Measurements from ENCODE around the gene PSPH.

PSPH gene

GRCh38 chr7:55975988-55976633 lies 75.1 kb downstream of the PSPH start:
- H3K27ac ChIP-seq, result peak overlapping the region; percentile 84
- no peak for TF ChIP-seq CTCF (conservative IDR thresholded peaks at IDR 0.05)

DNA sequence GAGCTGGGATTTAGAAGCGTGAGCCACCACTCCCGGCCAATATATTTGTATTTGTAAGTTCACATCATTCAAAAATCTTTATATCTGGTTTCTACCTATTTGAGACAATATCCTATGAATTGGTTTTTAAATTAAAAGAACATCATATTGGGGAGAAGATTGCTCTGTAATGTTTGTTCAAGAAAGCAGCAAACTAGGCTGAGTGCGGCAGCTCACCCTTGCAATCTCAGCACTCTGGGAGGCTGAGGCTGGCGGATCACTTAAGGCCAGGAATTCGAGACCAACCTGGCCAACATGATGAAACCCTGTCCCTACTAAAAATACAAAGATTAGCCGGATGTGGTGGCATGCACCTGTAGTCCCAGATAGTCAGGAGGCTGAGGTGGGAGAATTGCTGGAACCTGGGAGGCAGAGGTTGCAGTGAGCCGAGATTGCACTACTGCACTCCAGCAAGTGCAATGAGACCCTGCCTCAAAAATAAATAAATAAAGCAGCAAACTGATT lies 77.4 kb downstream of the PSPH start:
- H3K27ac ChIP-seq, result no peak overlapping the region
- TF ChIP-seq CTCF (conservative IDR thresholded peaks at IDR 0.05), result no peak

DNA sequence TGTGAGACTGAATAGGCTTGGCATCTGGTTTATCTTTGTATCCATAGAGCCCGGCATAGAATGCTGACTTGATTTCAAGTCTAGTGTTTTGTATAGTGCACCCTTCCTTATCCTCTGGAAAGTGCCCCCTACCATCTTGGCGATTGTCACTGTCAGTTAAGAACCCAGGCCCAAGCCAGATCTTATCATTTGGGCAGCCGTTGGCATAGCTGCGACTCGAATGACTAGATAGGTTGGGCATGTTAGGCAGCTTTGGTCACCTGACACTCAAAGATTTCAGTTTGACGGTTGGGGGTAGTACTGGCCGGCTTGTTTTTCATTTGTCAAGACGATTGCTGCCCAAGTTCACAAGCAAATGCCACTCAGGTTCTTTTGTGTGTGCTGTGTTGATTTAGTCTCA lies 80.3 kb downstream of the PSPH start:
- no peak overlapping the region for H3K27ac ChIP-seq
- TF ChIP-seq CTCF (conservative IDR thresholded peaks at IDR 0.05), result no peak

GRCh38 chr7:55970561-55970960 lies 80.7 kb downstream of the PSPH start:
- TF ChIP-seq CTCF (conservative IDR thresholded peaks at IDR 0.05), result no peak
- H3K27ac ChIP-seq, result no peak overlapping the region

GRCh38 chr7:55969391-55969790 lies 81.9 kb downstream of the PSPH start:
- no peak for TF ChIP-seq CTCF (conservative IDR thresholded peaks at IDR 0.05)

GRCh38 chr7:55966851-55967250 lies 84.4 kb downstream of the PSPH start:
- no peak for TF ChIP-seq CTCF (conservative IDR thresholded peaks at IDR 0.05)
- H3K27ac ChIP-seq, result peak overlapping the region; percentile 96

More at GRCh38 chr7:55969391-55969790, 81.9 kb downstream of the PSPH start:
- H3K27ac ChIP-seq, result no peak overlapping the region

- H3K27ac ChIP-seq, result peak overlapping the region; percentile 96
- no peak for TF ChIP-seq CTCF (conservative IDR thresholded peaks at IDR 0.05)
Measured at GRCh38 chr7:55965805-55966421, 85.3 kb downstream of the PSPH start.
